Endodermal cell (in vitro differentiated cells): Measurements from ENCODE around the gene EFEMP2. TPM values are rescaled to one million over a fixed set of nuclear protein-coding genes. Genes with fewer than 3 reads are reported as not detected.
A peak's percentile ranks its signal among the peaks of the same experiment; 100 is the strongest.

Source experiments
- DNase-seq: peaks from one replicate; pipeline ENCODE4 v3.0.0-alpha.2; 2017
- H3K27ac ChIP-seq: 2 replicates; pipeline ENCODE4 v1.5.1; 2013; ENCODE audit warnings: mild to moderate bottlenecking, low read depth, low read length, moderate library complexity
- H3K27me3 ChIP-seq: 2 replicates; pipeline ENCODE4 v1.6.1; 2013; ENCODE audit warnings: mild to moderate bottlenecking, low read length, moderate library complexity; ENCODE audit not compliant: insufficient read depth, control insufficient read depth, poor library complexity, severe bottlenecking
- H3K36me3 ChIP-seq: 2 replicates; pipeline ENCODE4 v1.7.0; 2013; ENCODE audit warnings: mild to moderate bottlenecking, low read length, moderate library complexity; ENCODE audit not compliant: control insufficient read depth, insufficient read depth
- H3K4me1 ChIP-seq: one replicate; pipeline ENCODE4 v1.7.0; 2013; ENCODE audit warnings: low read length; ENCODE audit not compliant: control insufficient read depth, insufficient read depth
- H3K4me3 ChIP-seq: 2 replicates; pipeline ENCODE4 v1.5.1; 2013; ENCODE audit warnings: mild to moderate bottlenecking, low read length, moderate library complexity
- H3K9ac ChIP-seq: 2 replicates; pipeline ENCODE4 v1.6.1; 2013; ENCODE audit warnings: mild to moderate bottlenecking, low read length, moderate library complexity; ENCODE audit not compliant: poor library complexity, severe bottlenecking; ENCODE audit errors: extremely low read depth
- H3K9me3 ChIP-seq: 2 replicates; pipeline ENCODE4 v1.6.1; 2013; ENCODE audit warnings: mild to moderate bottlenecking, low read length, moderate library complexity; ENCODE audit not compliant: control insufficient read depth
- H3K27ac Mint-ChIP-seq: 2 replicates; pipeline ENCODE4 v1.8.0; 2020; ENCODE audit warnings: mixed read lengths
- H3K27me3 Mint-ChIP-seq: 2 replicates; pipeline ENCODE4 v1.8.0; 2021; ENCODE audit warnings: mild to moderate bottlenecking, mixed read lengths; ENCODE audit not compliant: insufficient read depth
- H3K36me3 Mint-ChIP-seq: 2 replicates; pipeline ENCODE4 v1.8.0; 2020; ENCODE audit warnings: low read depth, mixed read lengths
- H3K4me1 Mint-ChIP-seq: 2 replicates; pipeline ENCODE4 v1.8.0; 2020; ENCODE audit warnings: mixed read lengths
- H3K4me3 Mint-ChIP-seq: 2 replicates; pipeline ENCODE4 v1.8.0; 2020; ENCODE audit warnings: mild to moderate bottlenecking, moderate library complexity, mixed read lengths
- H3K9me3 Mint-ChIP-seq: 2 replicates; pipeline ENCODE4 v1.8.0; 2020; ENCODE audit warnings: mild to moderate bottlenecking, mixed read lengths
- CTCF ChIP-seq: fragments of 200-600 bp; sonication (generic); conservative IDR thresholded peaks from 2 replicates; pipeline ENCODE4 v1.5.0; 2021; ENCODE audit warnings: antibody characterized with exemption, mild to moderate bottlenecking
- WGBS, 2 experiments: methylation state at CpG; one replicate each; pipeline versions ENCODE4 v1.1.5 to v1.1.7; 2013; ENCODE audit warnings: missing lambda C conversion rate in 2 of 2, mixed read lengths in 1 of 2; ENCODE audit not compliant: insufficient coverage in 1 of 2, insufficient read length in 1 of 2; 5-methylcytosine and 5-hydroxymethylcytosine counted together
- total RNA-seq, 2 donors: library from RNA; stranded (reverse); fragmentation: NEBNext Ultra II Directional in 1 of 2; extraction: Animal tissue kit (Norgen Biotek cat#: 25700) in 1 of 2; gene quantifications; 2 replicates in 1 of 2; 3 replicates in 1 of 2; pipeline ENCODE4 v1.2.1, GENCODE V29; 2021

EFEMP2 gene
- total RNA-seq, 2 donors from 2014 or later: 84.5 to 99.6 TPM

- Histone ChIP-seq H3K9me3 (no peaks in the 10 kb centered on the region), H3K27me3 (no peaks in the 10 kb centered on the region), H3K4me3 (no peak overlapping the region), H3K27ac (no peak overlapping the region), H3K4me1 (no peaks in the 10 kb centered on the region), H3K36me3 (peaks cover 39% of the 10 kb centered on the region), H3K9ac (no peak overlapping the region)
- no peak overlapping the region for H3K27ac Mint-ChIP-seq
- H3K9me3 Mint-ChIP-seq: no peaks in the 10 kb centered on the region
- peaks cover 13% of the 10 kb centered on the region for H3K27me3 Mint-ChIP-seq
- H3K4me1 Mint-ChIP-seq: peaks cover 28% of the 10 kb centered on the region
- H3K4me3 Mint-ChIP-seq: no peak overlapping the region
- DNase-seq: no peak
- TF ChIP-seq CTCF: no peak
- H3K36me3 Mint-ChIP-seq: peaks cover 44% of the 10 kb centered on the region
- WGBS, 2 experiments: 96 to 97% methylated on average over 6 to 7 of the region's 7 CpGs
Observed at GRCh38 chr11:65885231-65885630, 12.6 kb upstream of the EFEMP2 start.

GRCh38 chr11:65884716-65885092 lies 12.1 kb upstream of the EFEMP2 start:
- whole genome bisulfite sequencing, 2 experiments: 38% methylated on average over 9 of the region's 9 CpGs; no CpG with 5 or more reads in 1 of the 2 experiments
- peak; percentile 100 for TF ChIP-seq CTCF
- no peak overlapping the region for H3K27ac Mint-ChIP-seq

GRCh38 chr11:65883786-65884715 lies 11.5 kb upstream of the EFEMP2 start:
- Histone ChIP-seq H3K36me3 (peaks cover 39% of the 10 kb centered on the region), H3K27me3 (no peaks in the 10 kb centered on the region), H3K9me3 (no peaks in the 10 kb centered on the region), H3K9ac (no peak overlapping the region), H3K4me3 (no peak overlapping the region), H3K27ac (no peak overlapping the region), H3K4me1 (no peaks in the 10 kb centered on the region)
- peaks cover 1% of the 10 kb centered on the region for H3K27me3 Mint-ChIP-seq
- no peak for DNase-seq
- no peak for TF ChIP-seq CTCF
- no peak overlapping the region for H3K27ac Mint-ChIP-seq
- no peaks in the 10 kb centered on the region for H3K9me3 Mint-ChIP-seq
- H3K4me3 Mint-ChIP-seq: no peak overlapping the region
- H3K4me1 Mint-ChIP-seq: peaks cover 18% of the 10 kb centered on the region
- WGBS, 2 experiments: 91 to 94% methylated on average over 28 of the region's 28 CpGs
- peaks cover 44% of the 10 kb centered on the region for H3K36me3 Mint-ChIP-seq

More at GRCh38 chr11:65884716-65885092, 12.1 kb upstream of the EFEMP2 start:
- H3K4me1 ChIP-seq: no peaks in the 10 kb centered on the region
- H3K4me1 Mint-ChIP-seq: peaks cover 23% of the 10 kb centered on the region
- peaks cover 39% of the 10 kb centered on the region for H3K36me3 ChIP-seq
- H3K36me3 Mint-ChIP-seq: peaks cover 44% of the 10 kb centered on the region
- H3K9ac ChIP-seq: no peak overlapping the region
- no peak overlapping the region for H3K4me3 Mint-ChIP-seq
- peak; percentile 94 for DNase-seq
- H3K27me3 ChIP-seq: no peaks in the 10 kb centered on the region
- no peak overlapping the region for H3K27ac ChIP-seq
- H3K9me3 ChIP-seq: no peaks in the 10 kb centered on the region
- no peak overlapping the region for H3K4me3 ChIP-seq
- no peaks in the 10 kb centered on the region for H3K9me3 Mint-ChIP-seq
- H3K27me3 Mint-ChIP-seq: peaks cover 8% of the 10 kb centered on the region
